NCI-H82 treated with DMSO at 0.1 percent for 48 hours (cell line): ENCODE results near the gene RNF145.
"Not testable (repeated sequence)": the region's sequence is repeated elsewhere in the genome, so short reads cannot be mapped to it uniquely, and the experiment has no call there.

Source experiments
- DNase-seq: peaks from one replicate; lab custom pipeline; 2025; ENCODE audit not compliant: unreplicated experiment; lab: John Stamatoyannopoulos, UW

Gene RNF145

DNA sequence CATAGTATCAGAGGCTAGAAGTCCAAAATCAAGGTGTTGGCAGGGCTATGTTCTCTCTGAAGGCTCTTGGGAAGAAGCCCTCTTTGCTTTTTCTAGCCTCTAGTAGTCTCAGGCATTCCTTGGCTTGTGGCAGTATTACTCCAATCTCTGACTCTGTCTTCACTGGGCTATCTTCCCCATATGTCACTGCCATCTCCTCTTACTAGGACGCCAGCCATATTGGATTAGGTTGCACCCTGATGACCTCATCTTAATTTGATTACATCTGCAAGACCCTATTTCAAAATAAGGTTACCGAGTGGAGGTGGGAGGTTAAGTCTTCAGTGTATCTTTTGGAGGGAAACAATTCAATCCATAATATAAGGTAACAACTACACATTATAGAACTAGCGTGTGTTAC is 88.3 kb downstream of the RNF145 start:
- no peak for DNase-seq

DNA sequence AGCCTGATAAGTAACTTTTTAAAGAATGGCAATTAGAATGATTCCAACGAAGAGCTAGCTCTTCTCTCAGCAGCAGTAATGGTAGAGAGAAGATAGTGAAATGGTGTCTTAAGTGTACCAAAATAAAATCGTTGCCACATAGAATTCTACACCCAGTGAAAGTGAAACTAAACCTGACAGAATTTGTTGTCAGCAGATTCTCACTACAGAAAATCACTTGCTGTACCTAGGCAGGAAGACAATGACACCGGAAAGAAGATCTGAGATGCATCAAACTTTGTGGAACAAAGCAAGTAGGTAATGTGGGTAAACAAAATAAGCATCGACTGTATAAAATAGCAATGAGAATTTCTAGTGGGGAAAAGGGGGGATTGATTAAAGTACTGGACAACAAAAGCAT is 88.9 kb downstream of the RNF145 start:
- no peak for DNase-seq

DNA sequence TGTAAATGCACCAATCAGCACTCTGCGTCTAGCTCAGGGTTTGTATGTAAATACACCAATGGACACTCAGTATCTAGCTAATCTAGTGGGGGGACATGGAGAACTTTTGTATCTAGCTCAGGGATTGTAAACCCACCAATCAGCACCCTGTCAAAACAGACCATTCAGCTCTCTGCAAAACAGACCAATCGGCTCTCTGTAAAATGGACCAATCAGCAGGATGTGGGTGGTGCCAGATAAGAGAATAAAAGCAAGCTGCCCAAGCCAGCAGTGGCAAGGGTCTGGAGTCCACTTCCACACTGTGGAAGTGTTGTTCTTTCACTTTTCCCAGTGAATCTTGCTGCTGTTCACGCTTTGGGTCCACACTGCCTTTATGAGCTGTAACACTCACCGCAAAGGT is 89.5 kb downstream of the RNF145 start:
- DNase-seq: not testable (repeated sequence)

DNA sequence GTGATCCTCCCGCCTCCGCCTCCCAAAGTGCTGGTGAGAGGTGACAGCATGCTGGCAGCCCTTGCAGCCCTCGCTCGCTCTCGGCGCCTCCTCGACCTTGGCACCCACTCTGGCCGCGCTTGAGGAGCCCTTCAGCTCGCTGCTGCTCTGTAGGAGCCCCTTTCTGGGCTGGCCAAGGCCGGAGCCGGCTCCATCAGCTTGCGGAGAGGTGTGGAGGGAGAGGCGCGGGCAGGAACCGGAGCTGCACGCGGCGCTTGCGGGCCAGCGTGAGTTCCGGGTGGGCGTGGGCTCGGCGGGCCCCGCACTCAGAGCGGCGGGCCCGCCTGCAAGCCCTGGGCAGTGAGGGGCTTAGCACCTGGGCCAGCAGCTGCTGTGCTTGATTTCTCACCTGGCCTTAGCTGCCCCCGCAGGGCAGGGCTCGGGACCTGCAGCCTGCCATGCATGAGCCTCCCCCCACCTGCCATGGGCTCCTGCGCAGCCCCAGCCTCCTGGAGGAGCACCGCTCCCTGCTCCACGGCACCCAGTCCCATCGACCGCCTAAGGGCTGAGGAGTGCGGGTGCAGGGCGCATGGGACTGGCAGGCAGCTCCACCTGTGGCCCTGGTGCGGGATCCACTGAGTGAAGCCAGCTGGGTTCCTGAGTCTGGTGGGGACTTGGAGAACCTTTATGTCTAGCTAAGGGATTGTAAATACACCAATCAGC is 90.2 kb downstream of the RNF145 start:
- DNase-seq: not testable (repeated sequence)

DNA sequence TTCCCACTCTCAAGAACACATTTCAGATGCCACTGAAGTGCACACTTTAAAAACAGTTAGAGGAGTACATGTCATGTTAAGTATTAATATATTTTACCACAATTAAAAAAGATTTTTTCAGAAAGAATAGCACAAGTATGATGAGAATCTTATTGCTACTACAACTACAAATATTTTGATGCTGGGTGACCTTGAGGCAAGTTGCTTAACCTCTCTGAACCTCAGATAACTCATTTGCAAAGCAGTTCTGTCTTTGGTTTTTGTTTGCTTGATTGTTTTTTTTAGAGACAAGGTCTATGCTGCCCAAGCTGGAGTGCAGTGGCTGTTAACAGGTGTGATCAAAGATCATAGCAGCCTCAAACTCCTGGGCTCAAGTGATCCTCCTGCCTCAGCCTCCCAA is 95.9 kb downstream of the RNF145 start:
- no peak for DNase-seq

DNA sequence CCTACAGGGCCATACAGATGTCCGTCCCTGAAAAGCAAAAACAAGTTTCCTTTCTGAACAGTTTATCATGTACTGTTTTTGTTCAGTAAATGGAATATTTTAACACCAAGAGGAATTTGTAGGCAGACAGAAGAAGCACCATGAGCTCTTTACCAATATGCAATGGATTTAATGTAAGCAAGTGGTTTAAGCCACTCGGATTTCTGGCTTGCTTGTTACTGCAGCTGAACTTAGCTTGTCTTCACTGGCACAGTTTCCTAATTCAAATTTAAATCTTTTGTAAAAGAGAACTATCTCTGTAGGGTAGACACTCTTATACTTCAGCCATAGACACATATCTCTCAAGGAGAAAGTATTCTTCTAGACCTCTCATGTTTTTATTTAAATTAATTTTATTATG is 96.9 kb downstream of the RNF145 start:
- no peak for DNase-seq
